GM12874 (cell line): ENCODE results near the gene SUGCT.

Experiments used
- TF ChIP-seq, protein P1 (sequence below): IDR thresholded peaks from 2 replicates; pipeline ENCODE4 v1.5.1; 2011; ENCODE audit warnings: low read depth, mild to moderate bottlenecking, control low read depth, low read length, moderate library complexity; ENCODE audit not compliant: insufficient read depth

Gene SUGCT

DNA sequence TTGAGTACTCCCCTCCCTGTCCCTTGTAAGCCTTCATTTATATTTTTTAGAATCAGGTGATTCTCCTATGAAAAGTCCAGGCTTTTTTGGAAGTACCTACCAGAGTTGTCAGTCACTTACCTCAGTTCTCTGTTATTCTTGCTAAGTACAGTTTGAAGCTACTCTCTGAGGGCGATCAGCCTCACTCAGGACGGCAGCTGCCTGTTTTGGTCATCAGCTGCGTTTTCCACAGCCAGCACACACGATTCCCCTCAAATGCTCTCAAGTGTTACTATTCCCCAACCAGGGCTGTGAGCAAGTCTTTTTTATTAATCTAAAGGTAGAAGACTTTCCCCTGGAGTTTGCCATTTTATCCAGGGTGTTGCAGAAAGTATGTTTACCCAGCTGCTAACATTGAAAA, 328.6 kb downstream of the SUGCT start:
- TF ChIP-seq, protein P1, sequence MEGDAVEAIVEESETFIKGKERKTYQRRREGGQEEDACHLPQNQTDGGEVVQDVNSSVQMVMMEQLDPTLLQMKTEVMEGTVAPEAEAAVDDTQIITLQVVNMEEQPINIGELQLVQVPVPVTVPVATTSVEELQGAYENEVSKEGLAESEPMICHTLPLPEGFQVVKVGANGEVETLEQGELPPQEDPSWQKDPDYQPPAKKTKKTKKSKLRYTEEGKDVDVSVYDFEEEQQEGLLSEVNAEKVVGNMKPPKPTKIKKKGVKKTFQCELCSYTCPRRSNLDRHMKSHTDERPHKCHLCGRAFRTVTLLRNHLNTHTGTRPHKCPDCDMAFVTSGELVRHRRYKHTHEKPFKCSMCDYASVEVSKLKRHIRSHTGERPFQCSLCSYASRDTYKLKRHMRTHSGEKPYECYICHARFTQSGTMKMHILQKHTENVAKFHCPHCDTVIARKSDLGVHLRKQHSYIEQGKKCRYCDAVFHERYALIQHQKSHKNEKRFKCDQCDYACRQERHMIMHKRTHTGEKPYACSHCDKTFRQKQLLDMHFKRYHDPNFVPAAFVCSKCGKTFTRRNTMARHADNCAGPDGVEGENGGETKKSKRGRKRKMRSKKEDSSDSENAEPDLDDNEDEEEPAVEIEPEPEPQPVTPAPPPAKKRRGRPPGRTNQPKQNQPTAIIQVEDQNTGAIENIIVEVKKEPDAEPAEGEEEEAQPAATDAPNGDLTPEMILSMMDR = no peak

DNA sequence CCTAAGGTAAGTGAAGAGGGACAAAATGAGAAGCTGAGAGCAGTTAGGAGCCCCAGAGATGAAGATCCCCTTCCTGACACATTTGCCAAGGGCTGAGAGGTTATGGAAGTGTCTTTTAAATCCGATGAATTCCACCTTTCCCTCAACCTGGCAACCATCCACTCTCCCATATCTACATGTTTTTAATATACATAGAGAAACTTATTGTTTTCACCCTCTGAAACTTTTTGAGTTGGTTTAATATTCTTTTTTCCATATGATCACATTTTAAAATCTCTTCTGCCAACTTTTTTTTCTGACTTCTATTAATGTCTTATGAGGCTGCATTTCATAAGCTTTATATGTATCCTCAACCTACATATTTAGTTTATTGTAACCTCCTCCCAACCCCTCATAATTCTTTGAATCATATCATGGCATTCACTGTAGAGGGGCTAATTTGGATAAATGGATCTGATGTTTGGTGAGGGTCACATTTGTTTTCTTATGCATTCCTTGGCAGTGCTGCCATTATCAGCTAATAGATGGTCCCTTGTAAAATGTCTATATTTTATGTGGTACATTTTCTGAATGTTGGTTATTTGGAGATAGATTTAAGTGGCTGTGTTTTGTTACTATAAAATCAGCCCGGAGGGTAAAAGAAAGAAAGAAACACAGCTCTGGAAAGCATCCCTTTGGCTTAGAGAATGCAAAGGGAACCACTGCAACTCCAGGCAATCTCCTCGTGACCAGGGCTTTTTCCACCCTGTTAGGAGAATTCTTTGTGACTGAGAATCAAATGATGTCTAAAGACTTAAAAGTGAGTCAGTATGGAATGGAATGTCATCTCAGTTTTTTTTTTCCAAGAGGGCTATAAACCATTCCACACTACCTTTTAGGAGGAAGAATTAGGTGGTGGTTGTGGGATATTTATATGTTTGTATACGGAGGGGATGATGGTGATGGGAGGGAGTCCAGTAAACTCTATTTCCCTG, 334.4 kb downstream of the SUGCT start:
- TF ChIP-seq, protein P1 = no peak

DNA sequence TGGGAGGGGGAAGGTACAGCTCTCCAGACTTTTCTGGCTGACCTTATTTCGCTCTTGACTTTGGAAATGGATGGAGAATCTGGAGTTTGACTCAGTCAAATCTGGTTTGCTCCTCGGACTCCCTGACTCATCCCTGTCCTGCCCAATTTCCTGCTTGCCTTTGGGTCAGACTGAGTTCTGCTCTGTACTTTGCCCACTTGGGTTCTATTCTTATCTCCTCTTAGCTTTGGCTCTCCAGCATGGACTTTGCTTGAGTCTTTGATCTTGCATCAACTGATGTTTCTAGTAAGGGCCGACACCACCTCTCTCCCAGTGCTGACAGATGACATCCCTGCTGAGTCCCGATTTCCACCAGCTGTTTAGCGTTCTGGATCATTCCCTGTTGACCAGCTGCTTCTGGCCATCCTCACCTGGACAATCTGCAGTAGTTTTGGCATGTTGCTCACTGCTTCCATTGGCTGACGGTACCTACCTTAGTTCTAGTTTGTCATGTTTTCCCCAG, 335.3 kb downstream of the SUGCT start:
- TF ChIP-seq, protein P1 = no peak

DNA sequence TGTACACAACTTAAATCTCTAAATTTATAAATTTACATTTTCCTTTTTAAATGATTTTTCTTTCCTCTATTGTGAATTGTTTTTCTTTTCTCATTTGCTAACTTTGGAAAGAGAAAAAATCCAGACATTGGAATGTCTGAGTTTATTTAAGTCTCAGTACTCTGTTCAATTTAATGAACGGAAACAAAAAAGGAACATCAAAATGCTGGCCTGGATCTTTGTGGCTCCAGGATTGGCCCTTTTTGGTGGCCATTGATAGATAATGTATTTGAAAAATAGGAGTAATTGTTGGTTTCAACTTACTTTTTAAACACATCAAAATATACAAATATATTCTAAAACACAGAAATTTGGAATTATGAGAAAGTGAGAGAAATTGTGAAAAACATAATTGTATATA, 336.0 kb downstream of the SUGCT start:
- TF ChIP-seq, protein P1 = no peak

DNA sequence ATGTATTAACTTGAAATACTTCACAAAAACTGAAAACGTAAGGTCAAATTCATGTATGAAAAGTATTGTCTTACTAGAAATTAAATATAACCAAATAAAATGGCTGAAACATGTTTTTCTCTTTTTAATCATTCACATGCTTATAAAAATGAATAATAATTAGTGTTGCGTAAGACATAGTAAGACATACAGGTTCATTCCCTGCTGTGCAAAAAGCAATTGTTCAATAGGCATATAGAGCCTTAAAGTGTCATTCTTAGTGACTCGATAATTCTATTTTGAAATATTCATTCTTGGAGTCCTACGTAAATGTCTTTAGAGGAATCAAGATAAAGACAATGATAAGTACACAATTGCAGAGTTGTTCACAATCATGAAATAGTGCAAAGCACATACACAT, 337.1 kb downstream of the SUGCT start:
- TF ChIP-seq, protein P1 = no peak

DNA sequence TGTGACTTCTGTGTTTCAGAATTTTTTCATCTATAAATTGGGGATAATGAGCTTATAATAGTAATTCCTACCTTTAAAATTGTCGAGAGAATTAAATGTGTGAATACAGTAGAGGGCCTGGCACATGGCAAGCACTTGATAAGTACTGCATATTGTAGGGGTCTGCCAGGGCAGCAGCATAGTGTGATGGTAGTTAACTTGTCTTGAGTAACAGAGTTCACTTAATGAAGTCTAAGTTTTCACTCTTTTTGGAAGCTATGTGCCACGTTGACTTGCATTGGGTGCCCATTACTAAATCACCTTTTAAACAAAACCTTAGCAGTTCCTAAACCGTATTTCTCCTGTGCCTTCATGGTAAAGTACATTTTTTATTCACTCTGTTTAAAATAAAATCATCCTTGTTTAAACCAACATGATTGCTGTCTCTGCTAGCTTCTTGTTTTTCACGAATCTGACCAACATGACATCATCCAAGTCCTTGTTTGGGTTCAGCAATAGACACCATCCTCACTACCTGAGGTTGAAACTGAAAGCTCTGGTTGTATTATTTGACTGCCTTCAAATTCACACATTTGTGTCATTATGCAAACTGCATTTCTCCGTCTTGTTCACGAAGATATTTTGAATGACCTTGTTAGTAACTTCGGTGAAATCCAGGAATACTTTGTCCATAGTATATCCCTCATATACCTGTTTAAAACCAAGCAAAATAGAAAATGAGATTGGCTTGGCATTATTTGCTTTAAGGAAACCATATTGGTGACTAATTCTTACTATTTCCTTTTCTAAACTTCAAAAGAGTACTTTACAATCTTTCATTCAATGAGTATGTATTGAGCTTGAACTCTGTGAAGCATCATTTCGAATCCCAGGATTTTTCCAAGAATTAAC, 340.2 kb downstream of the SUGCT start:
- TF ChIP-seq, protein P1 = no peak

DNA sequence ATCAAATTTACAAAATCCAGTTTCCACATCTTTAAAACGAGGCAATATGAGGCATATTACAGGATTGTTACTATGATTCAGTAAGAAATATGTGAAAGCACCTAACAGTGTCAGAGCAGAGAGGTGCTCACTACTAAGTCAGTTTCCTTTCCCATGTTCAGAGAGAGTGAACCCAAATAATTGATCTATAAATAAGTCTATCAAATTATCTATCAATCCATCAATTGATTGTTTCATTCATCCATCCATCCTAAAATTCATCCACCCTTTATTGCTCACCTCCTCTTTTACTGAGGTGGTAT, 340.8 kb downstream of the SUGCT start:
- TF ChIP-seq, protein P1 = no peak
